Activated naive CD4-positive, alpha-beta T cell treated with Interleukin-2 at 50 U/mL for 16 hours (primary cell): Measurements from ENCODE around the gene GMPR.

Experiments used
- DNase-seq: peaks from one replicate; pipeline ENCODE4 v3.0.0-alpha.2; 2020

The GMPR gene

GRCh38 chr6:16334671-16335070 lies 96.3 kb downstream of the GMPR start:
- no peak for DNase-seq

- DNase-seq = no peak
Measured at GRCh38 chr6:16335176-16335575, 96.8 kb downstream of the GMPR start.

GRCh38 chr6:16336056-16336818 lies 97.8 kb downstream of the GMPR start:
- DNase-seq = no peak

- no peak for DNase-seq
Measured at GRCh38 chr6:16336911-16337294, 98.5 kb downstream of the GMPR start.

GRCh38 chr6:16337295-16337975 lies 99.0 kb downstream of the GMPR start:
- DNase-seq = no peak

GRCh38 chr6:16338577-16339264 lies 100.3 kb downstream of the GMPR start:
- no peak for DNase-seq

- no peak for DNase-seq
Measured at GRCh38 chr6:16339265-16339587, 100.8 kb downstream of the GMPR start.

- DNase-seq = no peak
Measured at GRCh38 chr6:16343593-16343992, 105.2 kb downstream of the GMPR start.

- DNase-seq = no peak
Measured at GRCh38 chr6:16344756-16345155, 106.4 kb downstream of the GMPR start.
